ENCODE results near the gene TEX35. TPM values are rescaled to one million over a fixed set of nuclear protein-coding genes. Genes with fewer than 3 reads are reported as not detected.

TEX35 gene
- polyA plus RNA-seq, 1 experiment: not detected

DNA sequence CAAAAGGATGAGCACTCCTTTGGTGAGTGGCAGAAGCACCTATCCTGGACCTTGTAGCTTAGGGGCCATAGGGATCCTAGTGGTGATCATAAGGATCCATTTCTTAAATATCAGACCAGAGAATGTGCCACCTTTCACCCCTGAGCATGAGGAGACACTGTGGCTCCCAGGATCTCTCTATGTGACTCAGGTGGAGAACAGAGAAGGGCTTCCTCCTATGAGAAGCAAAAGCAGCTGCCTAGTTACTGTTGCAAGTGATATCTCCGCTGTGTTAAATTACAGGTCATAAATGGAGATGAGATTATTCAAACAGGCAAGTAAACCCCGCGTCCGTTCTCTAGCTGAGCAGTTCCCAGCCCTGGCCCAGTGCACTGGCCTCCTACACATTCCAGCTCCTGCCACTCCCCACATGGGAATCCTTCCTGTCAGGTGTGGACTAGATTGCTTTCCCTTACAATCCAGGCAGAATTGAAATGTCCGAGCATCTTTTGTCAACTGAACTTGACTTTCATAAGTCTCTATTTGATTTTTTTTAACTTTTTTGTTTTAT, 42.4 kb upstream of the TEX35 start:
- ChIA-PET CTCF (interaction anchor here (1.1 kb wide), 1 partner anchor 159 kb away, joined by 3 read pairs; no protein-coding TSS in a partner anchor), POLR2A (no interaction called here)
- H3K27me3 ChIP-seq (ENCODE audit: control insufficient read depth, insufficient read depth, low read length): no peaks in the 10 kb centered on the region
- H3K4me3 ChIP-seq (ENCODE audit: low read depth, low read length): no peak overlapping the region
- H3K36me3 ChIP-seq (ENCODE audit: control insufficient read depth, insufficient read depth, low read length): peaks cover 8% of the 10 kb centered on the region
- DNase-seq (ENCODE audit: low read depth): no peak
- TF ChIP-seq, protein P1, sequence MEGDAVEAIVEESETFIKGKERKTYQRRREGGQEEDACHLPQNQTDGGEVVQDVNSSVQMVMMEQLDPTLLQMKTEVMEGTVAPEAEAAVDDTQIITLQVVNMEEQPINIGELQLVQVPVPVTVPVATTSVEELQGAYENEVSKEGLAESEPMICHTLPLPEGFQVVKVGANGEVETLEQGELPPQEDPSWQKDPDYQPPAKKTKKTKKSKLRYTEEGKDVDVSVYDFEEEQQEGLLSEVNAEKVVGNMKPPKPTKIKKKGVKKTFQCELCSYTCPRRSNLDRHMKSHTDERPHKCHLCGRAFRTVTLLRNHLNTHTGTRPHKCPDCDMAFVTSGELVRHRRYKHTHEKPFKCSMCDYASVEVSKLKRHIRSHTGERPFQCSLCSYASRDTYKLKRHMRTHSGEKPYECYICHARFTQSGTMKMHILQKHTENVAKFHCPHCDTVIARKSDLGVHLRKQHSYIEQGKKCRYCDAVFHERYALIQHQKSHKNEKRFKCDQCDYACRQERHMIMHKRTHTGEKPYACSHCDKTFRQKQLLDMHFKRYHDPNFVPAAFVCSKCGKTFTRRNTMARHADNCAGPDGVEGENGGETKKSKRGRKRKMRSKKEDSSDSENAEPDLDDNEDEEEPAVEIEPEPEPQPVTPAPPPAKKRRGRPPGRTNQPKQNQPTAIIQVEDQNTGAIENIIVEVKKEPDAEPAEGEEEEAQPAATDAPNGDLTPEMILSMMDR (IDR thresholded peaks at IDR 0.05; ENCODE audit: insufficient read depth, low read depth, low read length): no peak

DNA sequence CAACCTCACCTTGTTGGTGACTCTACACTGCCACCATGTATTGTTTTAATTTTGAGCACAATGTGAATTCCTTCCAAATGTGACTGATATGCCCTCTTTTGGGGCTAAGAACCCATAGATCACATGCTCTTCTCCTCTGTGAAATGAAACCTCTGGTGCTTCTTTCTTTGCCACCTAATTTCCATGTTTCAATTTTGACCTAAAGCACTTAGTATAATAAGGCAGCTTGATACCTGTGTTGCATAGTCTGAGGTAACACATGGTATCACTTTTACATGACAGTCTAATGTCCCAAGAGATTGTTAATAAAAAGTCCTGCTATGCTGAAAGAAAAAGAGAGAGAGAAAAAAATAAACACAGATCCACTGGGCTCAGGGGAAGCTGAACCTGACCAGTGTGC, 40.4 kb upstream of the TEX35 start:
- TF ChIP-seq, protein P1 (IDR thresholded peaks at IDR 0.05; ENCODE audit: insufficient read depth, low read depth, low read length): no peak
- POLR2A ChIA-PET: no interaction called here
- Histone ChIP-seq H3K36me3 (ENCODE audit: control insufficient read depth, insufficient read depth, low read length) (peaks cover 9% of the 10 kb centered on the region), H3K4me3 (ENCODE audit: low read depth, low read length) (no peak overlapping the region), H3K27me3 (ENCODE audit: control insufficient read depth, insufficient read depth, low read length) (no peaks in the 10 kb centered on the region)
- DNase-seq (ENCODE audit: low read depth): no peak
- CTCF ChIA-PET: interaction anchor here (0.9 to 1.4 kb wide), 3 partner anchors 23 to 162 kb away, joined by 3 to 6 read pairs (median 3); no protein-coding TSS in a partner anchor

DNA sequence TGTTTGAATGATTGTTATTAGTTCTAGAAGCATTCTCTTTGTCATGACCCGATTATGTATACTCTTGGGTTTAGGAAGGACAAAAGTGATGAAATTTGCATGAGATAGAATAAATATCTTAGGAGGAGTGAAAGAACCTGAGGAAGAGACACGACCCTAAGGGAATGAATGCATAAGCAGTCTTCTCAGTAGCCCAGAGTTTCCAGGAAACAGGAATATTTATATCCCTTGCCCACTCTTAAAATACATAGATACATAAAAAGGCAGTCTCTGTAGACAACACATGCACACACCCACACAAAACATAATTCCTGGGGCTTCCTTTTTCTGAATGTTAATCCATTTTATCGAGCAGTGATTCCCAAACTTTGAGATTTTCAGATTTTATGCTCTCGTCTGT, 35.5 kb upstream of the TEX35 start:
- no peak overlapping the region for H3K4me3 ChIP-seq (ENCODE audit: low read depth, low read length)
- ChIA-PET CTCF (interaction anchor here (0.8 kb wide), 1 partner anchor 11 kb away, joined by 3 read pairs; no protein-coding TSS in a partner anchor), POLR2A (no interaction called here)
- no peaks in the 10 kb centered on the region for H3K27me3 ChIP-seq (ENCODE audit: control insufficient read depth, insufficient read depth, low read length)
- TF ChIP-seq, protein P1 (IDR thresholded peaks at IDR 0.05; ENCODE audit: insufficient read depth, low read depth, low read length): no peak
- peaks cover 7% of the 10 kb centered on the region for H3K36me3 ChIP-seq (ENCODE audit: control insufficient read depth, insufficient read depth, low read length)
- no peak for DNase-seq (ENCODE audit: low read depth)

DNA sequence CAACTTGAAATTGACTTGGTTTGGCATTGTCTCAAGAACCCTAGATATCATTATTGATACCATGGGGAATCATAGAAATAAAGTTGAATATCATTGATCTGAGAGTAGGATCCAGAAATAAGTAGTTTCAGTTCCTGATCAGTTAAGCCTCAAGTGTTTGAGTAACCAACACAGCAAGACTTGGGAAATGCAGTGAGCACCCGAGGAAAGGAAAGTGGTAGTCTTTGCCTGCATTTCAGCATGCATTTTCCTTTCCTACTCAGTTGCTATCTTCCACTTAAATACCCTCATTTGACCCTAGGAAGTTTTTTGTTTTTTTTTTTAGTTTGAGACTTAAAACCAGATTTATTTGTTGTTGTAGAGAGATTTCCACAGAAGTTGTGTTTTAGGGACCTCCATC, 35.1 kb upstream of the TEX35 start:
- CTCF ChIA-PET: no interaction called here
- POLR2A ChIA-PET: no interaction called here
- TF ChIP-seq, protein P1 (IDR thresholded peaks at IDR 0.05; ENCODE audit: insufficient read depth, low read depth, low read length): no peak
- no peak for DNase-seq (ENCODE audit: low read depth)
- Histone ChIP-seq H3K27me3 (ENCODE audit: control insufficient read depth, insufficient read depth, low read length) (no peaks in the 10 kb centered on the region), H3K4me3 (ENCODE audit: low read depth, low read length) (no peak overlapping the region), H3K36me3 (ENCODE audit: control insufficient read depth, insufficient read depth, low read length) (peaks cover 6% of the 10 kb centered on the region)

DNA sequence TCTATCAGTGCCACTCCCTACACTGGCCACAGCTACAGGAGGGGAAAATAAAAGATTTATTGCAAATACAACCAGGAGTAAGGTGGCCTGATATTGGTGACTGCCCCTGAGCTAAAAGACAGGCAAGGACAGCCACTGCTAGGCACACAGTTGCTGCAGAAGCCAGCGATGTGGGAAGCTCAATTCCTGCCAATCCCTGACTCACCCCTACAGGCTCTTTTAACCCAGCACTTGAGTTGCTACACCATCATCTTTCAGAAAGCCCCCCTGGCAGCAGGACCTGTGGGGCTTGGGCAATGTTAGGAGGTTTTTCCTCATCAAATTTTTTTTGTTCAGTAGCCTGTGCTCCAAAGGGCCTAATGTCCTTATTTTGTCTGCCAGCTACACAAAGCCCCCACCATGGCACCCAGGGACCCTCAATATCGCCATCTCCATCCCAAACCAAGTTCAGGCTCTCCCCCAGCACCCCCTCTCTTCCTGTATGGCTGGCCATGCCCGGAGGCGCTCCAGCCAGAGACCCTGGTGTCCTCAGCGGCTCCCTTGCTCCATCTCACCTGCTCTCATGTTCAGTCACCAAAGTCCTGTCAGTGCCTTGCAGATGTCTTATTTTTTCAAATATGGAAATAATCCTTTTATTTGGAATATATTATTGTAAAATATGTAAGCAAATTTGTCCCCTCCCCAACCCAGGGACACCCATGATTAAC, 29.5 kb upstream of the TEX35 start:
- CTCF ChIA-PET: interaction anchor here (1.2 to 3.6 kb wide), 2 partner anchors 18 to 172 kb away, joined by 5 to 12 read pairs; no protein-coding TSS in a partner anchor
- POLR2A ChIA-PET: no interaction called here
- no peaks in the 10 kb centered on the region for H3K27me3 ChIP-seq (ENCODE audit: control insufficient read depth, insufficient read depth, low read length)
- TF ChIP-seq, protein P1 (IDR thresholded peaks at IDR 0.05; ENCODE audit: insufficient read depth, low read depth, low read length): no peak
- H3K4me3 ChIP-seq (ENCODE audit: low read depth, low read length): no peak overlapping the region
- no peak for DNase-seq (ENCODE audit: low read depth)
- no peaks in the 10 kb centered on the region for H3K36me3 ChIP-seq (ENCODE audit: control insufficient read depth, insufficient read depth, low read length)

Measured in BJ (cell line).